ENCODE measurements around the gene TUSC7. TPM values are rescaled to one million over a fixed set of nuclear protein-coding genes. Genes with fewer than 3 reads are reported as not detected.

Gene TUSC7
- polyA plus RNA-seq (2011; rRNA removed) (not detected in 2 replicates), polyA plus RNA-seq (2017; fragmentation: RNase III; extraction: RNeasy Plus Mini Kit Qiagen cat#74134 plus additional on column Dnase treatment) (not detected in 3 replicates), polyA minus RNA-seq (2011; rRNA and poly(A)+ RNA removed) (not detected in 2 replicates)
- polyA plus RNA-seq (2012; cell fraction: cytosol; rRNA removed), result not detected in 2 replicates
- polyA plus RNA-seq (2012; cell fraction: nucleus; rRNA removed), result not detected in 2 replicates

DNA sequence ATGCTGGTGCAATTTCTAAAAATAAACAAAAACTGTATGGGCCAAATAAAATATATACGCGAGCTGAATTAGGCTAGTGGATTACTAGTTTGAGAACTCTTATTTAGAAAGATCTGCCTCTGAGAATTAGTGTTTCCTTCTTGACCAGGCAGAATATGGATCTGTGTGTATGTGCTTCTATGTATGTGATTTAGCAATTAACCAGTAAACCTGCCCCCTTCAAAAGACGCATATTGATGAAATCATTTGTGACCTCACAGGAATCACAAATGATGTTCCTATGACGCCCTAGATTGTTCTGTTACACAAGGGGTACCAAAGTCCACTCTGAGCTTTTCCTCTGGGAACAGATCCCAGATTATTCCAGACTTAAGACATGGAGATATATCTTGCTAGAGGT, at the start of gene TUSC7:
TUSC7 (plus strand) TSS at position 301 of the 400 bp plus-strand sequence.
- Histone ChIP-seq H3K27ac (no peak within 1 kb of the TSS), H3K4me3 (no peak within 1 kb of the TSS), H3K9me3 (no peaks in the 10 kb centered on the region), H3K4me1 (no peaks in the 10 kb centered on the region), H3K4me2 (no peak within 1 kb of the TSS)
- TF ChIP-seq TP53 (CRISPR knock-in tag; IDR thresholded peaks at IDR 0.05) (no peak), ZSCAN20 (CRISPR knock-in tag; IDR thresholded peaks at IDR 0.05) (no peak), ESRRA (IDR thresholded peaks at IDR 0.05; ENCODE audit: borderline replicate concordance, low read length) (no peak), HEYL (CRISPR knock-in tag; IDR thresholded peaks at IDR 0.05) (no peak), TFCP2L1 (CRISPR knock-in tag; IDR thresholded peaks at IDR 0.05) (no peak), HOXA7 (CRISPR knock-in tag; IDR thresholded peaks at IDR 0.05) (no peak), CBX2 (IDR thresholded peaks at IDR 0.05; ENCODE audit: borderline replicate concordance, low read depth) (no peak), PHF8 (IDR thresholded peaks at IDR 0.05; ENCODE audit: borderline replicate concordance, low read depth) (no peak), CHD2 (IDR thresholded peaks at IDR 0.05; ENCODE audit: low read length, partially characterized antibody) (no peak), USF2 (IDR thresholded peaks at IDR 0.05) (no peak), CEBPB (IDR thresholded peaks at IDR 0.05) (no peak), HMGXB4 (CRISPR knock-in tag; IDR thresholded peaks at IDR 0.05; ENCODE audit: borderline replicate concordance) (no peak), RARB (CRISPR knock-in tag; IDR thresholded peaks at IDR 0.05) (no peak), ATOH8 (CRISPR knock-in tag; IDR thresholded peaks at IDR 0.05; ENCODE audit: low read depth) (no peak)
- TF ChIP-seq, protein P1, sequence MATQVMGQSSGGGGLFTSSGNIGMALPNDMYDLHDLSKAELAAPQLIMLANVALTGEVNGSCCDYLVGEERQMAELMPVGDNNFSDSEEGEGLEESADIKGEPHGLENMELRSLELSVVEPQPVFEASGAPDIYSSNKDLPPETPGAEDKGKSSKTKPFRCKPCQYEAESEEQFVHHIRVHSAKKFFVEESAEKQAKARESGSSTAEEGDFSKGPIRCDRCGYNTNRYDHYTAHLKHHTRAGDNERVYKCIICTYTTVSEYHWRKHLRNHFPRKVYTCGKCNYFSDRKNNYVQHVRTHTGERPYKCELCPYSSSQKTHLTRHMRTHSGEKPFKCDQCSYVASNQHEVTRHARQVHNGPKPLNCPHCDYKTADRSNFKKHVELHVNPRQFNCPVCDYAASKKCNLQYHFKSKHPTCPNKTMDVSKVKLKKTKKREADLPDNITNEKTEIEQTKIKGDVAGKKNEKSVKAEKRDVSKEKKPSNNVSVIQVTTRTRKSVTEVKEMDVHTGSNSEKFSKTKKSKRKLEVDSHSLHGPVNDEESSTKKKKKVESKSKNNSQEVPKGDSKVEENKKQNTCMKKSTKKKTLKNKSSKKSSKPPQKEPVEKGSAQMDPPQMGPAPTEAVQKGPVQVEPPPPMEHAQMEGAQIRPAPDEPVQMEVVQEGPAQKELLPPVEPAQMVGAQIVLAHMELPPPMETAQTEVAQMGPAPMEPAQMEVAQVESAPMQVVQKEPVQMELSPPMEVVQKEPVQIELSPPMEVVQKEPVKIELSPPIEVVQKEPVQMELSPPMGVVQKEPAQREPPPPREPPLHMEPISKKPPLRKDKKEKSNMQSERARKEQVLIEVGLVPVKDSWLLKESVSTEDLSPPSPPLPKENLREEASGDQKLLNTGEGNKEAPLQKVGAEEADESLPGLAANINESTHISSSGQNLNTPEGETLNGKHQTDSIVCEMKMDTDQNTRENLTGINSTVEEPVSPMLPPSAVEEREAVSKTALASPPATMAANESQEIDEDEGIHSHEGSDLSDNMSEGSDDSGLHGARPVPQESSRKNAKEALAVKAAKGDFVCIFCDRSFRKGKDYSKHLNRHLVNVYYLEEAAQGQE (IDR thresholded peaks at IDR 0.05), result no peak
- TF ChIP-seq, protein P2, sequence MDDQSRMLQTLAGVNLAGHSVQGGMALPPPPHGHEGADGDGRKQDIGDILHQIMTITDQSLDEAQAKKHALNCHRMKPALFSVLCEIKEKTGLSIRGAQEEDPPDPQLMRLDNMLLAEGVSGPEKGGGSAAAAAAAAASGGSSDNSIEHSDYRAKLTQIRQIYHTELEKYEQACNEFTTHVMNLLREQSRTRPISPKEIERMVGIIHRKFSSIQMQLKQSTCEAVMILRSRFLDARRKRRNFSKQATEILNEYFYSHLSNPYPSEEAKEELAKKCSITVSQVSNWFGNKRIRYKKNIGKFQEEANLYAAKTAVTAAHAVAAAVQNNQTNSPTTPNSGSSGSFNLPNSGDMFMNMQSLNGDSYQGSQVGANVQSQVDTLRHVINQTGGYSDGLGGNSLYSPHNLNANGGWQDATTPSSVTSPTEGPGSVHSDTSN (IDR thresholded peaks at IDR 0.05), result no peak
- FAIRE-seq, result no peak
- DNase-seq (ENCODE audit: low read depth in 1 of 2, low spot score in 1 of 2), result no peak
- WGBS (ENCODE audit: missing lambda C conversion rate), result 59% methylated on average over 4 of the region's 4 CpGs
- no peak for ATAC-seq
- POLR2A ChIA-PET, result no interaction called here
- CTCF ChIA-PET, result no interaction called here

- H3K4me3 ChIP-seq, result no peak overlapping the region
These were observed 48.4 kb upstream of the TUSC7 start for GRCh38 chr3:116661196-116661595.

More at GRCh38 chr3:116661196-116661595, 48.4 kb upstream of the TUSC7 start:
- no peak for DNase-seq (ENCODE audit: low read depth in 1 of 2, low spot score in 1 of 2)
- no peak for TF ChIP-seq ZNF302 (CRISPR knock-in tag; IDR thresholded peaks at IDR 0.05)
- TF ChIP-seq KDM5A (IDR thresholded peaks at IDR 0.05), result no peak
- no peak for TF ChIP-seq POLR2AphosphoS2 (conservative IDR thresholded peaks at IDR 0.05; ENCODE audit: low read length)
- TF ChIP-seq HOXB13 (CRISPR knock-in tag; IDR thresholded peaks at IDR 0.05; ENCODE audit: low read depth), result no peak
- TF ChIP-seq FOSB (CRISPR knock-in tag; IDR thresholded peaks at IDR 0.05), result no peak
- TF ChIP-seq PHF8 (IDR thresholded peaks at IDR 0.05; ENCODE audit: borderline replicate concordance, low read depth), result no peak
- TF ChIP-seq CTCF (IDR thresholded peaks at IDR 0.05), result no peak
- TF ChIP-seq CBX8 (IDR thresholded peaks at IDR 0.05), result no peak
- TF ChIP-seq RNF2 (IDR thresholded peaks at IDR 0.05; ENCODE audit: borderline replicate concordance, low read depth), result no peak
- no peak for TF ChIP-seq E2F6 (IDR thresholded peaks at IDR 0.05; ENCODE audit: borderline replicate concordance, low read depth)
- TF ChIP-seq ZC3H11A (IDR thresholded peaks at IDR 0.05), result no peak
- no peak for TF ChIP-seq HOXA7 (CRISPR knock-in tag; IDR thresholded peaks at IDR 0.05)
- no peak overlapping the region for H3K27ac ChIP-seq
- ATAC-seq, result no peak
- H3K4me2 ChIP-seq, result no peak overlapping the region
- ChIA-PET CTCF (no interaction called here), POLR2A (no interaction called here)
- no peaks in the 10 kb centered on the region for H3K4me1 ChIP-seq
- FAIRE-seq, result no peak
- no peaks in the 10 kb centered on the region for H3K9me3 ChIP-seq
- 15% methylated on average over 1 of the region's 1 CpG for WGBS (ENCODE audit: missing lambda C conversion rate)
